DND-41 (cell line): Measurements from ENCODE around the gene TOP3B.

Experiments
- ATAC-seq: fragments of 200-7000 bp; cut with Tn5 transposase; 3 replicates; pipeline ENCODE4 v1.9.1; 2021; ENCODE audit warnings: low read depth; ENCODE audit not compliant: insufficient read depth
- DNase-seq: peaks from one replicate; pipeline ENCODE4 v3.0.0-alpha.2; 2020
- H2AFZ ChIP-seq: 2 replicates; pipeline ENCODE4 v1.6.0; 2012; ENCODE audit warnings: low read depth, low read length
- H3K27ac ChIP-seq: 2 replicates; pipeline ENCODE4 v1.5.1; 2012; ENCODE audit warnings: low read length, inconsistent platforms
- H3K27me3 ChIP-seq: fragments of 200-600 bp; sonication (generic); 2 replicates; pipeline ENCODE4 v1.6.0; 2012; ENCODE audit warnings: low read length, mild to moderate bottlenecking, inconsistent platforms; ENCODE audit not compliant: insufficient read depth, poor library complexity
- H3K36me3 ChIP-seq: 2 replicates; pipeline ENCODE4 v1.5.1; 2012; ENCODE audit warnings: low read length, inconsistent platforms; ENCODE audit not compliant: insufficient read depth
- H3K4me1 ChIP-seq: 2 replicates; pipeline ENCODE4 v1.5.1; 2012; ENCODE audit warnings: mild to moderate bottlenecking, low read length; ENCODE audit not compliant: insufficient read depth
- H3K4me2 ChIP-seq: 2 replicates; pipeline ENCODE4 v1.6.0; 2012; ENCODE audit warnings: mild to moderate bottlenecking, moderate library complexity, low read length, inconsistent platforms; ENCODE audit not compliant: insufficient read depth
- H3K4me3 ChIP-seq, 2 experiments: fragments of 200-600 bp in 1 of 2; shearing (Covaris generic) in 1 of 2; 2 replicates each; pipeline ENCODE4 v1.5.1; 2012 to 2016; ENCODE audit warnings: inconsistent platforms in 2 of 2, low read length in 2 of 2, mild to moderate bottlenecking in 2 of 2, low read depth in 1 of 2, moderate library complexity in 1 of 2
- H3K79me2 ChIP-seq: 2 replicates; pipeline ENCODE4 v1.6.0; 2012; ENCODE audit warnings: low read length, inconsistent platforms; ENCODE audit not compliant: insufficient read depth
- H3K9ac ChIP-seq: 2 replicates; pipeline ENCODE4 v1.6.0; 2012; ENCODE audit warnings: low read depth, mild to moderate bottlenecking, inconsistent platforms, low read length, moderate library complexity
- H3K9me3 ChIP-seq: 2 replicates; pipeline ENCODE4 v1.5.1; 2012; ENCODE audit warnings: low read length, moderate library complexity, mild to moderate bottlenecking, inconsistent platforms; ENCODE audit not compliant: insufficient read depth, severe bottlenecking
- H4K20me1 ChIP-seq: 2 replicates; pipeline ENCODE4 v1.6.0; 2012; ENCODE audit warnings: low read length; ENCODE audit not compliant: insufficient read depth
- CTCF ChIP-seq: IDR thresholded peaks from 2 replicates; pipeline ENCODE4 v1.5.1; 2012; ENCODE audit warnings: borderline replicate concordance, low read length, moderate library complexity, mild to moderate bottlenecking; ENCODE audit not compliant: poor library complexity, severe bottlenecking; ENCODE audit errors: extremely low read depth
- EZH2 ChIP-seq: IDR thresholded peaks from 3 replicates; pipeline ENCODE4 v1.6.1; 2012; ENCODE audit warnings: borderline replicate concordance, low read depth, mild to moderate bottlenecking, moderate library complexity, low read length, inconsistent platforms; ENCODE audit not compliant: severe bottlenecking

The TOP3B gene

GRCh38 chr22:21923163-21923561 lies 59.4 kb downstream of the TOP3B start:
- Histone ChIP-seq H3K36me3 (no peaks in the 10 kb centered on the region; the same call in 1 of the 2 replicates), H3K4me1 (no peaks in the 10 kb centered on the region), H3K27ac (no peak overlapping the region), H2AFZ (no peak overlapping the region), H3K79me2 (no peaks in the 10 kb centered on the region), H3K4me2 (no peak overlapping the region), H3K9me3 (no peaks in the 10 kb centered on the region), H3K27me3 (no peaks in the 10 kb centered on the region), H4K20me1 (no peaks in the 10 kb centered on the region), H3K9ac (no peak overlapping the region), H3K4me3 (no peak overlapping the region)
- DNase-seq (no peak), ATAC-seq (no peak)
- no peak for TF ChIP-seq EZH2
- no peak for TF ChIP-seq CTCF

GRCh38 chr22:21922370-21923162 lies 60.0 kb downstream of the TOP3B start:
- Histone ChIP-seq H3K27ac (no peak overlapping the region), H2AFZ (no peak overlapping the region), H3K36me3 (no peaks in the 10 kb centered on the region; the same call in 1 of the 2 replicates), H3K9me3 (no peaks in the 10 kb centered on the region), H3K79me2 (no peaks in the 10 kb centered on the region), H3K4me1 (no peaks in the 10 kb centered on the region), H3K9ac (no peak overlapping the region), H3K27me3 (no peaks in the 10 kb centered on the region), H3K4me2 (no peak overlapping the region), H4K20me1 (no peaks in the 10 kb centered on the region), H3K4me3 (no peak overlapping the region)
- ATAC-seq (no peak), DNase-seq (no peak)
- TF ChIP-seq EZH2 (no peak), CTCF (no peak)

GRCh38 chr22:21921729-21922128 lies 60.9 kb downstream of the TOP3B start:
- Histone ChIP-seq H3K27me3 (no peaks in the 10 kb centered on the region), H3K4me1 (no peaks in the 10 kb centered on the region), H3K36me3 (no peaks in the 10 kb centered on the region; the same call in 1 of the 2 replicates), H3K9me3 (no peaks in the 10 kb centered on the region), H2AFZ (no peak overlapping the region), H3K9ac (no peak overlapping the region), H4K20me1 (no peaks in the 10 kb centered on the region), H3K79me2 (no peaks in the 10 kb centered on the region), H3K27ac (no peak overlapping the region), H3K4me3 (no peak overlapping the region), H3K4me2 (no peak overlapping the region)
- DNase-seq, result no peak
- ATAC-seq, result no peak
- TF ChIP-seq EZH2 (no peak), CTCF (no peak)
